GM12875 (cell line): ENCODE data around the gene SLC35D3.
"Not testable (repeated sequence)": the region's sequence is repeated elsewhere in the genome, so short reads cannot be mapped to it uniquely, and the experiment has no call there.

ENCODE experiments used
- H3K4me3 ChIP-seq: one replicate; pipeline ENCODE4 v1.5.1; 2011; ENCODE audit warnings: low read depth, low read length, control low read depth
- CTCF ChIP-seq: IDR thresholded peaks from 2 replicates; pipeline ENCODE4 v1.5.1; 2011; ENCODE audit warnings: low read depth, mild to moderate bottlenecking, control low read depth, inconsistent platforms, low read length, moderate library complexity, borderline replicate concordance; ENCODE audit not compliant: insufficient read depth

The SLC35D3 gene

GRCh38 chr6:136921936-136922684 is at the start of gene SLC35D3:
Gene SLC35D3, plus strand, starts transcription at chr6:136922301. Its CDS starts 128 bp downstream, at chr6:136922429.
- H3K4me3 ChIP-seq, result peak within 1 kb of the TSS; percentile 43
- TF ChIP-seq CTCF, result no peak

GRCh38 chr6:136873748-136874147 is 48.4 kb upstream of the SLC35D3 start:
- no peak for TF ChIP-seq CTCF
- no peak overlapping the region for H3K4me3 ChIP-seq

GRCh38 chr6:136876469-136876868 is 45.6 kb upstream of the SLC35D3 start:
- not testable (repeated sequence) for H3K4me3 ChIP-seq

GRCh38 chr6:136880748-136881460 is 41.2 kb upstream of the SLC35D3 start:
- no peak for TF ChIP-seq CTCF

GRCh38 chr6:136886091-136886490 is 36.0 kb upstream of the SLC35D3 start:
- TF ChIP-seq CTCF, result no peak
- H3K4me3 ChIP-seq, result no peak overlapping the region

More at GRCh38 chr6:136880748-136881460, 41.2 kb upstream of the SLC35D3 start:
- no peak overlapping the region for H3K4me3 ChIP-seq

GRCh38 chr6:136887953-136888352 is 34.1 kb upstream of the SLC35D3 start:
- H3K4me3 ChIP-seq, result no peak overlapping the region
- no peak for TF ChIP-seq CTCF

GRCh38 chr6:136889271-136890193 is 32.6 kb upstream of the SLC35D3 start:
- no peak for TF ChIP-seq CTCF
- no peak overlapping the region for H3K4me3 ChIP-seq
